ENCODE measurements around the gene GRID1.

GRID1 gene

GRCh38 chr10:86366033-86366901 is at the start of gene GRID1:
TSS of gene GRID1 (minus strand) at chr10:86366795.
- H4K20me1 ChIP-seq (ENCODE audit: insufficient read depth, low read length), result no peaks in the 10 kb centered on the region
- H2AFZ ChIP-seq (ENCODE audit: low read length), result no peak within 1 kb of the TSS
- H3K4me1 ChIP-seq (ENCODE audit: insufficient read depth, low read length, severe bottlenecking), result no peaks in the 10 kb centered on the region
- H3K79me2 ChIP-seq (ENCODE audit: insufficient read depth, low read length), result no peaks in the 10 kb centered on the region
- H3K27me3 ChIP-seq (ENCODE audit: insufficient read depth, low read length), result peaks cover 3% of the 10 kb centered on the region; the same call in 1 of the 2 replicates
- H3K36me3 ChIP-seq (ENCODE audit: insufficient read depth, low read length), result no peaks in the 10 kb centered on the region
- no peak within 1 kb of the TSS for H3K27ac ChIP-seq (ENCODE audit: low read depth, low read length, poor library complexity, severe bottlenecking)
- peak within 1 kb of the TSS; percentile 22; the same call in 1 of the 2 replicates for H3K4me2 ChIP-seq (ENCODE audit: low read length)
- no peaks in the 10 kb centered on the region for H3K9me3 ChIP-seq (ENCODE audit: low read length)
- no peak within 1 kb of the TSS for H3K9ac ChIP-seq (ENCODE audit: low read length)
- no peaks in the 10 kb centered on the region for H3F3A ChIP-seq (ENCODE audit: insufficient read depth, low read length)
- TF ChIP-seq CTCF (IDR thresholded peaks at IDR 0.05; ENCODE audit: low read length) (no peak), EZH2 (IDR thresholded peaks at IDR 0.05; ENCODE audit: borderline replicate concordance, low read length) (no peak)
- peak within 1 kb of the TSS; percentile 36 for H3K4me3 ChIP-seq (ENCODE audit: low read depth, low read length, poor library complexity, severe bottlenecking)
- no peaks in the 10 kb centered on the region for H3K9me2 ChIP-seq (ENCODE audit: low read depth, low read length)

- Histone ChIP-seq H3K9me2 (ENCODE audit: low read depth, low read length) (no peaks in the 10 kb centered on the region), H3F3A (ENCODE audit: insufficient read depth, low read length) (0 out of 2 replicates have a peak, but pooled peaks cover 11% of the 10 kb centered on the region), H3K4me1 (ENCODE audit: insufficient read depth, low read length, severe bottlenecking) (peaks cover 72% of the 10 kb centered on the region), H2AFZ (ENCODE audit: low read length) (no peak overlapping the region), H3K27me3 (ENCODE audit: insufficient read depth, low read length) (no peaks in the 10 kb centered on the region), H3K36me3 (ENCODE audit: insufficient read depth, low read length) (0 out of 2 replicates have a peak, but pooled peaks cover 4% of the 10 kb centered on the region), H3K4me2 (ENCODE audit: low read length) (no peak overlapping the region), H3K79me2 (ENCODE audit: insufficient read depth, low read length) (no peaks in the 10 kb centered on the region), H4K20me1 (ENCODE audit: insufficient read depth, low read length) (no peaks in the 10 kb centered on the region), H3K27ac (ENCODE audit: low read depth, low read length, poor library complexity, severe bottlenecking) (peak overlapping the region; percentile 44), H3K4me3 (ENCODE audit: low read depth, low read length, poor library complexity, severe bottlenecking) (no peak overlapping the region), H3K9ac (ENCODE audit: low read length) (no peak overlapping the region), H3K9me3 (ENCODE audit: low read length) (peaks cover 3% of the 10 kb centered on the region)
- TF ChIP-seq EZH2 (IDR thresholded peaks at IDR 0.05; ENCODE audit: borderline replicate concordance, low read length), result no peak
- no peak for TF ChIP-seq CTCF (IDR thresholded peaks at IDR 0.05; ENCODE audit: low read length)
Observed at GRCh38 chr10:86415583-86415982, 49.0 kb upstream of the GRID1 start.

GRCh38 chr10:86415116-86415515 is 48.5 kb upstream of the GRID1 start:
- no peak overlapping the region for H3K9ac ChIP-seq (ENCODE audit: low read length)
- no peak overlapping the region for H3K4me2 ChIP-seq (ENCODE audit: low read length)
- no peak overlapping the region for H3K4me3 ChIP-seq (ENCODE audit: low read depth, low read length, poor library complexity, severe bottlenecking)
- H2AFZ ChIP-seq (ENCODE audit: low read length), result no peak overlapping the region
- H3K9me2 ChIP-seq (ENCODE audit: low read depth, low read length), result no peaks in the 10 kb centered on the region
- H3K36me3 ChIP-seq (ENCODE audit: insufficient read depth, low read length), result 0 out of 2 replicates have a peak, but pooled peaks cover 5% of the 10 kb centered on the region
- no peak for TF ChIP-seq EZH2 (IDR thresholded peaks at IDR 0.05; ENCODE audit: borderline replicate concordance, low read length)
- TF ChIP-seq CTCF (IDR thresholded peaks at IDR 0.05; ENCODE audit: low read length), result no peak
- H3K27me3 ChIP-seq (ENCODE audit: insufficient read depth, low read length), result no peaks in the 10 kb centered on the region
- H4K20me1 ChIP-seq (ENCODE audit: insufficient read depth, low read length), result no peaks in the 10 kb centered on the region
- H3K9me3 ChIP-seq (ENCODE audit: low read length), result peaks cover 4% of the 10 kb centered on the region
- 0 out of 2 replicates have a peak, but pooled peaks cover 11% of the 10 kb centered on the region for H3F3A ChIP-seq (ENCODE audit: insufficient read depth, low read length)
- no peaks in the 10 kb centered on the region for H3K79me2 ChIP-seq (ENCODE audit: insufficient read depth, low read length)
- peaks cover 72% of the 10 kb centered on the region for H3K4me1 ChIP-seq (ENCODE audit: insufficient read depth, low read length, severe bottlenecking)
- H3K27ac ChIP-seq (ENCODE audit: low read depth, low read length, poor library complexity, severe bottlenecking), result peak overlapping the region; percentile 44
